G401 (cell line): Measurements from ENCODE around the gene PLPP4. TPM values are rescaled to one million over a fixed set of nuclear protein-coding genes. Genes with fewer than 3 reads are reported as not detected.

Experiments
- DNase-seq: peaks from one replicate; pipeline ENCODE4 v3.0.0-alpha.2; 2015; ENCODE audit warnings: low spot score
- in situ Hi-C: cut with HindIII; loops from 2 replicates; pipeline ENCODE4 v1.10.0; 2016; ENCODE audit warnings: low sequenced_read_pairs, mixed read lengths
- total RNA-seq: library from RNA; depleted of rRNA; stranded (reverse); fragments of >200 nt; shearing (Covaris generic); gene quantifications from 2 replicates; pipeline ENCODE4 v1.2.3, GENCODE V29; 2014

Gene PLPP4
- total RNA-seq, 1 experiment from 2014 or later: not detected

- DNase-seq: no peak
- in situ Hi-C loops: no loop called here
These were observed 140.9 kb downstream of the PLPP4 start for GRCh38 chr10:120597902-120598301.

GRCh38 chr10:120598386-120598785, 141.4 kb downstream of the PLPP4 start:
- in situ Hi-C loops: no loop called here

GRCh38 chr10:120599200-120599724, 142.2 kb downstream of the PLPP4 start:
- peak; percentile 48 for DNase-seq
- in situ Hi-C loops: no loop called here

More at GRCh38 chr10:120598386-120598785, 141.4 kb downstream of the PLPP4 start:
- DNase-seq: peak; percentile 94

- in situ Hi-C loops: no loop called here
- no peak for DNase-seq
These were observed 144.0 kb downstream of the PLPP4 start for GRCh38 chr10:120600871-120601649.

GRCh38 chr10:120601999-120602398, 145.0 kb downstream of the PLPP4 start:
- in situ Hi-C loops: no loop called here
- DNase-seq: no peak

GRCh38 chr10:120605410-120605809, 148.4 kb downstream of the PLPP4 start:
- in situ Hi-C loops: no loop called here
- DNase-seq: no peak

- in situ Hi-C loops: no loop called here
- DNase-seq: no peak
These were observed 149.2 kb downstream of the PLPP4 start for GRCh38 chr10:120606051-120606764.

GRCh38 chr10:120607016-120607709, 150.1 kb downstream of the PLPP4 start:
- DNase-seq: no peak
- in situ Hi-C loops: no loop called here

- no peak for DNase-seq
- in situ Hi-C loops: no loop called here
These were observed 151.0 kb downstream of the PLPP4 start for GRCh38 chr10:120607710-120608703.

- in situ Hi-C loops: no loop called here
- no peak for DNase-seq
These were observed 152.0 kb downstream of the PLPP4 start for GRCh38 chr10:120609006-120609405.

GRCh38 chr10:120610791-120611190, 153.8 kb downstream of the PLPP4 start:
- in situ Hi-C loops: no loop called here
- DNase-seq: no peak

GRCh38 chr10:120612756-120613155, 155.7 kb downstream of the PLPP4 start:
- in situ Hi-C loops: no loop called here
- DNase-seq: no peak

- DNase-seq: no peak
- in situ Hi-C loops: no loop called here
These were observed 156.2 kb downstream of the PLPP4 start for GRCh38 chr10:120613180-120613579.

GRCh38 chr10:120614680-120615079, 157.7 kb downstream of the PLPP4 start:
- no peak for DNase-seq
- in situ Hi-C loops: no loop called here

- in situ Hi-C loops: no loop called here
- DNase-seq: no peak
These were observed 159.4 kb downstream of the PLPP4 start for GRCh38 chr10:120616311-120616911.

GRCh38 chr10:120628197-120628596, 171.2 kb downstream of the PLPP4 start:
- in situ Hi-C loops: no loop called here

GRCh38 chr10:120630266-120630665, 173.2 kb downstream of the PLPP4 start:
- DNase-seq: no peak
- in situ Hi-C loops: no loop called here

More at GRCh38 chr10:120628197-120628596, 171.2 kb downstream of the PLPP4 start:
- no peak for DNase-seq

- DNase-seq: no peak
- in situ Hi-C loops: no loop called here
These were observed 175.0 kb downstream of the PLPP4 start for GRCh38 chr10:120632047-120632446.
